ENCODE results near the gene EXOC3L2.
A peak's percentile ranks its signal among the peaks of the same experiment; 100 is the strongest.

- TF ChIP-seq CTCF (IDR thresholded peaks at IDR 0.05) (peak; percentile 37), POLR2AphosphoS5 (IDR thresholded peaks at IDR 0.05; ENCODE audit: low read depth, low read length) (peak; percentile 44; the same call in 1 of the 2 replicates), RXRA (IDR thresholded peaks at IDR 0.05; ENCODE audit: borderline replicate concordance, low read depth) (no peak), EP300 (IDR thresholded peaks at IDR 0.05; ENCODE audit: borderline replicate concordance in 1 of 2, low read depth in 1 of 2, low read length in 1 of 2) (no peak), TAF1 (IDR thresholded peaks at IDR 0.05; ENCODE audit: borderline replicate concordance, low read depth, low read length) (no peak), FOXJ3 (CRISPR knock-in tag; IDR thresholded peaks at IDR 0.05) (no peak), FOXM1 (IDR thresholded peaks at IDR 0.05; ENCODE audit: low read depth) (no peak), MEF2A (IDR thresholded peaks at IDR 0.05; ENCODE audit: borderline replicate concordance, low read depth) (no peak)
- TF ChIP-seq, protein P1, sequence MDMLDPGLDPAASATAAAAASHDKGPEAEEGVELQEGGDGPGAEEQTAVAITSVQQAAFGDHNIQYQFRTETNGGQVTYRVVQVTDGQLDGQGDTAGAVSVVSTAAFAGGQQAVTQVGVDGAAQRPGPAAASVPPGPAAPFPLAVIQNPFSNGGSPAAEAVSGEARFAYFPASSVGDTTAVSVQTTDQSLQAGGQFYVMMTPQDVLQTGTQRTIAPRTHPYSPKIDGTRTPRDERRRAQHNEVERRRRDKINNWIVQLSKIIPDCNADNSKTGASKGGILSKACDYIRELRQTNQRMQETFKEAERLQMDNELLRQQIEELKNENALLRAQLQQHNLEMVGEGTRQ (IDR thresholded peaks at IDR 0.05; ENCODE audit: borderline replicate concordance, low read depth, low read length), result peak; percentile 62
- TF ChIP-seq, protein P2, sequence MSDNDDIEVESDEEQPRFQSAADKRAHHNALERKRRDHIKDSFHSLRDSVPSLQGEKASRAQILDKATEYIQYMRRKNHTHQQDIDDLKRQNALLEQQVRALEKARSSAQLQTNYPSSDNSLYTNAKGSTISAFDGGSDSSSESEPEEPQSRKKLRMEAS (IDR thresholded peaks at IDR 0.05; ENCODE audit: low read depth), result peak; percentile 98
Measured at GRCh38 chr19:45178262-45179071, 66.7 kb downstream of the EXOC3L2 start, which contains the start of gene BLOC1S3.
